ENCODE measurements around the gene ZNF451. TPM values are rescaled to one million over a fixed set of nuclear protein-coding genes. Genes with fewer than 3 reads are reported as not detected.

The ZNF451 gene
- total RNA-seq, 1 experiment from 2014 or later: 68.7 TPM

DNA sequence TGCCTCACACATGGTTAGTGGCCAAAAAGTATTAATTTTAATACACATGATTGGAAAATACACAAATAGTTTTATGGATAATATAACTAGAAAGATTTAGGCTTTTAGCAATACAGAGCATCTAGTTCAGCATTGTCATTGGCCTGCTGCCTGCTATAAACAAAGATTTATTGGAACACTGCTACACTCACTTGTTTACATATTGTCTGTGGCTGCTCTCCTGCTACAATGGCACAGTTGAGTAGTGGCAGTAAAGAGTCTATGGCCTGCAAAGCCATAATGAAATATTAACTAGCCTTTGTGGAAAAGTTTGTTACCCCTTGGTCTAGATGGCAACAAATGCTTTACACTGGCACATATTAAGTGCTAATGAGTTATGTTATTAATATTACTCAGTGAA, 37.8 kb downstream of the ZNF451 start:
- Mint-ChIP-seq H3K27me3 (ENCODE audit: unreplicated experiment) (no peaks in the 10 kb centered on the region), H3K9me3 (ENCODE audit: low read depth, unreplicated experiment) (no peaks in the 10 kb centered on the region), H3K36me3 (ENCODE audit: insufficient read depth, unreplicated experiment) (no peaks in the 10 kb centered on the region), H3K4me1 (ENCODE audit: low read depth, unreplicated experiment) (no peaks in the 10 kb centered on the region), H3K27ac (ENCODE audit: unreplicated experiment) (no peak overlapping the region), H3K4me3 (ENCODE audit: low read depth, unreplicated experiment) (no peak overlapping the region)
- intact Hi-C loops (cut with micrococcal nuclease; ENCODE audit: unreplicated experiment): no loop called here
- BruUV-seq (replicated peaks): no TSS peak
- TF ChIP-seq, protein P1, sequence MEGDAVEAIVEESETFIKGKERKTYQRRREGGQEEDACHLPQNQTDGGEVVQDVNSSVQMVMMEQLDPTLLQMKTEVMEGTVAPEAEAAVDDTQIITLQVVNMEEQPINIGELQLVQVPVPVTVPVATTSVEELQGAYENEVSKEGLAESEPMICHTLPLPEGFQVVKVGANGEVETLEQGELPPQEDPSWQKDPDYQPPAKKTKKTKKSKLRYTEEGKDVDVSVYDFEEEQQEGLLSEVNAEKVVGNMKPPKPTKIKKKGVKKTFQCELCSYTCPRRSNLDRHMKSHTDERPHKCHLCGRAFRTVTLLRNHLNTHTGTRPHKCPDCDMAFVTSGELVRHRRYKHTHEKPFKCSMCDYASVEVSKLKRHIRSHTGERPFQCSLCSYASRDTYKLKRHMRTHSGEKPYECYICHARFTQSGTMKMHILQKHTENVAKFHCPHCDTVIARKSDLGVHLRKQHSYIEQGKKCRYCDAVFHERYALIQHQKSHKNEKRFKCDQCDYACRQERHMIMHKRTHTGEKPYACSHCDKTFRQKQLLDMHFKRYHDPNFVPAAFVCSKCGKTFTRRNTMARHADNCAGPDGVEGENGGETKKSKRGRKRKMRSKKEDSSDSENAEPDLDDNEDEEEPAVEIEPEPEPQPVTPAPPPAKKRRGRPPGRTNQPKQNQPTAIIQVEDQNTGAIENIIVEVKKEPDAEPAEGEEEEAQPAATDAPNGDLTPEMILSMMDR (IDR thresholded peaks at IDR 0.05; ENCODE audit: unreplicated experiment): no peak
- CTCF ChIA-PET: no interaction called here
- no peak for DNase-seq

- Mint-ChIP-seq H3K4me1 (ENCODE audit: low read depth, unreplicated experiment) (no peaks in the 10 kb centered on the region), H3K36me3 (ENCODE audit: insufficient read depth, unreplicated experiment) (no peaks in the 10 kb centered on the region), H3K27me3 (ENCODE audit: unreplicated experiment) (no peaks in the 10 kb centered on the region), H3K9me3 (ENCODE audit: low read depth, unreplicated experiment) (no peaks in the 10 kb centered on the region), H3K4me3 (ENCODE audit: low read depth, unreplicated experiment) (no peak overlapping the region), H3K27ac (ENCODE audit: unreplicated experiment) (no peak overlapping the region)
- no TSS peak for BruUV-seq (replicated peaks)
- CTCF ChIA-PET: no interaction called here
- intact Hi-C loops (cut with micrococcal nuclease; ENCODE audit: unreplicated experiment): no loop called here
- DNase-seq: no peak
- TF ChIP-seq, protein P1 (IDR thresholded peaks at IDR 0.05; ENCODE audit: unreplicated experiment): no peak
Observed at GRCh38 chr6:57130661-57131177, 40.7 kb downstream of the ZNF451 start.

- intact Hi-C loops (cut with micrococcal nuclease; ENCODE audit: unreplicated experiment): no loop called here
- TF ChIP-seq, protein P1 (IDR thresholded peaks at IDR 0.05; ENCODE audit: unreplicated experiment): no peak
- H3K36me3 Mint-ChIP-seq (ENCODE audit: insufficient read depth, unreplicated experiment): no peaks in the 10 kb centered on the region
- no peak overlapping the region for H3K4me3 Mint-ChIP-seq (ENCODE audit: low read depth, unreplicated experiment)
- H3K27me3 Mint-ChIP-seq (ENCODE audit: unreplicated experiment): no peaks in the 10 kb centered on the region
- CTCF ChIA-PET: interaction anchor here (0.5 kb wide), 1 partner anchor 8 kb away, joined by 3 read pairs; no protein-coding TSS in a partner anchor
- BruUV-seq (replicated peaks): no TSS peak
- H3K4me1 Mint-ChIP-seq (ENCODE audit: low read depth, unreplicated experiment): no peaks in the 10 kb centered on the region
- no peaks in the 10 kb centered on the region for H3K9me3 Mint-ChIP-seq (ENCODE audit: low read depth, unreplicated experiment)
- no peak for DNase-seq
- H3K27ac Mint-ChIP-seq (ENCODE audit: unreplicated experiment): no peak overlapping the region
Observed at GRCh38 chr6:57134954-57135353, 45.0 kb downstream of the ZNF451 start.

GRCh38 chr6:57135885-57136284, 45.9 kb downstream of the ZNF451 start:
- CTCF ChIA-PET: no interaction called here
- H3K27me3 Mint-ChIP-seq (ENCODE audit: unreplicated experiment): no peaks in the 10 kb centered on the region
- no peaks in the 10 kb centered on the region for H3K9me3 Mint-ChIP-seq (ENCODE audit: low read depth, unreplicated experiment)
- DNase-seq: no peak
- no peaks in the 10 kb centered on the region for H3K36me3 Mint-ChIP-seq (ENCODE audit: insufficient read depth, unreplicated experiment)
- H3K4me1 Mint-ChIP-seq (ENCODE audit: low read depth, unreplicated experiment): no peaks in the 10 kb centered on the region
- no peak overlapping the region for H3K4me3 Mint-ChIP-seq (ENCODE audit: low read depth, unreplicated experiment)
- no peak overlapping the region for H3K27ac Mint-ChIP-seq (ENCODE audit: unreplicated experiment)
- no TSS peak for BruUV-seq (replicated peaks)
- TF ChIP-seq, protein P1 (IDR thresholded peaks at IDR 0.05; ENCODE audit: unreplicated experiment): no peak
- intact Hi-C loops (cut with micrococcal nuclease; ENCODE audit: unreplicated experiment): no loop called here

Measured in Calu3 (cell line).